HepG2 (cell line): Measurements from ENCODE around the gene FGF4. TPM values are rescaled to one million over a fixed set of nuclear protein-coding genes. Genes with fewer than 3 reads are reported as not detected.

ENCODE experiments used
- ATAC-seq: fragments of 200-7000 bp; cut with Tn5 transposase; 3 replicates; pipeline ENCODE4 v1.9.1; 2020; ENCODE audit warnings: mild to moderate bottlenecking, moderate library complexity
- BruUV-seq: library from RNA; stranded (reverse); fragments of 400-500 nt; replicated peaks from 2 replicates; lab custom pipeline; 2021; lab: Mats Ljungman, UMichigan
- CTCF ChIA-PET: fragments of 300-600 bp; formaldehyde crosslinking; extraction: SDS; loops from one replicate; lab custom pipeline; 2021; ENCODE audit warnings: low total read pairs, inconsistent platforms, low intra/inter-chr PET ratio; lab: Yijun Ruan, JAX
- POLR2A ChIA-PET: fragments of 350-600 bp; sonication (Branson Sonifier 250); formaldehyde crosslinking; loops from one replicate; lab custom pipeline; 2020; ENCODE audit warnings: antibody characterized with exemption, inconsistent platforms; lab: Yijun Ruan, JAX
- DNase-seq: peaks from one replicate; pipeline ENCODE4 v3.0.0-alpha.2; 2015; ENCODE audit warnings: low spot score
- FAIRE-seq: peaks from 3 replicates; lab custom pipeline; 2011; peaks lifted over from hg19 to GRCh38; lab: Jason Lieb, UNC
- H2AFZ ChIP-seq: one replicate; pipeline ENCODE4 v1.6.1; 2011; ENCODE audit warnings: low read length, inconsistent platforms
- H3K27ac ChIP-seq: fragments of 300-600 bp; 3 replicates; pipeline ENCODE4 v1.8.0; 2011; ENCODE audit warnings: mixed run types, mild to moderate bottlenecking, mixed read lengths, low read length, inconsistent platforms; ENCODE audit not compliant: insufficient read depth; ENCODE audit errors: extremely low read length
- H3K27me3 ChIP-seq, 2 experiments: fragments of 200-600 bp in 1 of 2; 2 replicates in 1 of 2; 3 replicates in 1 of 2; pipeline versions ENCODE4 v1.6.0 to v1.8.0; 2011; ENCODE audit warnings: low read length in 2 of 2, mild to moderate bottlenecking in 2 of 2, moderate library complexity in 2 of 2, inconsistent platforms in 1 of 2; ENCODE audit not compliant: insufficient read depth in 2 of 2, control insufficient read depth in 1 of 2
- H3K36me3 ChIP-seq, 2 experiments: fragments of 200-600 bp in 1 of 2; replicated peaks in 1 of 2; 2 replicates in 1 of 2; 3 replicates in 1 of 2; pipeline versions ENCODE4 v1.5.1 to v1.8.0; 2011; ENCODE audit warnings: low read length in 2 of 2, inconsistent platforms in 1 of 2; ENCODE audit not compliant: insufficient read depth in 2 of 2, control insufficient read depth in 1 of 2
- H3K4me1 ChIP-seq: 2 replicates; pipeline ENCODE4 v1.5.1; 2012; ENCODE audit warnings: low read length, inconsistent platforms; ENCODE audit not compliant: insufficient read depth
- H3K4me2 ChIP-seq: 2 replicates; pipeline ENCODE4 v1.6.0; 2011; ENCODE audit warnings: low read depth, low read length, inconsistent platforms
- H3K4me3 ChIP-seq, 3 experiments: fragments of 200-600 bp in 1 of 3; sonication (generic), shearing (Covaris generic) in 1 of 3; replicated peaks in 1 of 3; 2 replicates each; pipeline ENCODE4 v1.5.1; 2011 to 2016; ENCODE audit warnings: low read length in 3 of 3, inconsistent platforms in 2 of 3, low read depth in 2 of 3, mild to moderate bottlenecking in 2 of 3, control low read depth in 1 of 3, mixed read lengths in 1 of 3; ENCODE audit not compliant: insufficient read depth in 1 of 3
- H3K79me2 ChIP-seq: one replicate; pipeline ENCODE4 v1.6.1; 2011; ENCODE audit warnings: low read length, inconsistent platforms; ENCODE audit not compliant: insufficient read depth
- H3K9ac ChIP-seq: 2 replicates; pipeline ENCODE4 v1.6.0; 2011; ENCODE audit warnings: mild to moderate bottlenecking, low read depth, low read length, inconsistent platforms; ENCODE audit not compliant: insufficient read depth
- H3K9me3 ChIP-seq: 2 replicates; pipeline ENCODE4 v1.5.1; 2012; ENCODE audit warnings: mild to moderate bottlenecking, low read length
- H4K20me1 ChIP-seq: 2 replicates; pipeline ENCODE4 v1.6.0; 2011; ENCODE audit warnings: inconsistent platforms, mild to moderate bottlenecking, low read length, moderate library complexity; ENCODE audit not compliant: insufficient read depth
- FOXO1 ChIP-seq: sonication (generic); formaldehyde crosslinking; IDR thresholded peaks from 2 replicates; pipeline ENCODE4 v1.4.0; 2020; ENCODE audit warnings: missing genetic modification reagents
- HOXA3 ChIP-seq: sonication (generic); formaldehyde crosslinking; IDR thresholded peaks from 2 replicates; pipeline ENCODE4 v1.5.0; 2020; ENCODE audit warnings: missing genetic modification reagents
- JUN ChIP-seq: sonication (generic); formaldehyde crosslinking; IDR thresholded peaks from 2 replicates; pipeline ENCODE4 v1.4.0; 2020; ENCODE audit warnings: mild to moderate bottlenecking, missing genetic modification reagents
- NR2C2 ChIP-seq: sonication (generic); formaldehyde crosslinking; IDR thresholded peaks from 2 replicates; pipeline ENCODE4 v1.4.0; 2020; ENCODE audit warnings: missing genetic modification reagents, mild to moderate bottlenecking, moderate library complexity, borderline replicate concordance
- TBX2 ChIP-seq: sonication (generic); formaldehyde crosslinking; IDR thresholded peaks from 2 replicates; pipeline ENCODE4 v1.5.0; 2020; ENCODE audit warnings: missing genetic modification reagents, mild to moderate bottlenecking, borderline replicate concordance
- ZNF670 ChIP-seq: sonication (generic); formaldehyde crosslinking; IDR thresholded peaks from 2 replicates; pipeline ENCODE4 v1.8.0; 2022; ENCODE audit warnings: mild to moderate bottlenecking, missing genetic modification reagents, borderline replicate concordance
- ZSCAN21 ChIP-seq: sonication (generic); formaldehyde crosslinking; IDR thresholded peaks from 2 replicates; pipeline ENCODE4 v1.8.0; 2022; ENCODE audit warnings: mild to moderate bottlenecking, missing genetic modification reagents, moderate library complexity, borderline replicate concordance
- WGBS: methylation state at CpG from one replicate; pipeline ENCODE4 v1.1.6; 2017; ENCODE audit warnings: low lambda C conversion rate; 5-methylcytosine and 5-hydroxymethylcytosine counted together
- in situ Hi-C: cut with HindIII; loops from 2 replicates; pipeline ENCODE4 v1.10.0; 2017; ENCODE audit warnings: low pct_unique_long_range_greater_than_20kb; ENCODE audit not compliant: extremely low pct_ligation_motif_present
- intact Hi-C: fragments of 100-400 bp; cut with micrococcal nuclease; formaldehyde crosslinking; loops from one replicate; pipeline ENCODE4 v1.10.0; 2022; ENCODE audit not compliant: unreplicated experiment
- polyA plus RNA-seq, 8 experiments: library from polyadenylated mRNA; depleted of rRNA in 3 of 8; stranded (reverse) in 7 of 8; unstranded in 1 of 8; fragments of >200 nt; fragmentation: Illumina TruSeq in 4 of 8; extraction: Trizol in 4 of 8; gene quantifications; 2 replicates each; pipeline versions ENCODE4 v1.2.1 to v1.2.3, GENCODE V29; 2011 to 2016; ENCODE audit warnings: low read depth in 4 of 8, missing spikeins in 1 of 8, mixed read lengths in 1 of 8; ENCODE audit not compliant: insufficient read depth in 1 of 8
- total RNA-seq, 5 experiments: library from RNA; depleted of rRNA; stranded (reverse); fragments of >200 nt; fragmentation: Illumina TruSeq; extraction: Trizol; gene quantifications; 2 replicates each; pipeline ENCODE4 v1.2.3, GENCODE V29; 2016; ENCODE audit warnings: low read depth in 1 of 5
- TF ChIP-seq, protein P1 (sequence below): sonication (generic); formaldehyde crosslinking; IDR thresholded peaks from 2 replicates; pipeline ENCODE4 v1.4.0; 2020; ENCODE audit warnings: missing genetic modification reagents
- TF ChIP-seq, protein P2 (sequence below): sonication (generic); formaldehyde crosslinking; IDR thresholded peaks from 2 replicates; pipeline ENCODE4 v1.4.0; 2020; ENCODE audit warnings: missing genetic modification reagents, borderline replicate concordance

Gene FGF4
- total and polyA plus RNA-seq, 2 of the 13 experiments (the other 11 are each of a cell fraction or from before 2014, with no cell fraction given), result not detected

DNA sequence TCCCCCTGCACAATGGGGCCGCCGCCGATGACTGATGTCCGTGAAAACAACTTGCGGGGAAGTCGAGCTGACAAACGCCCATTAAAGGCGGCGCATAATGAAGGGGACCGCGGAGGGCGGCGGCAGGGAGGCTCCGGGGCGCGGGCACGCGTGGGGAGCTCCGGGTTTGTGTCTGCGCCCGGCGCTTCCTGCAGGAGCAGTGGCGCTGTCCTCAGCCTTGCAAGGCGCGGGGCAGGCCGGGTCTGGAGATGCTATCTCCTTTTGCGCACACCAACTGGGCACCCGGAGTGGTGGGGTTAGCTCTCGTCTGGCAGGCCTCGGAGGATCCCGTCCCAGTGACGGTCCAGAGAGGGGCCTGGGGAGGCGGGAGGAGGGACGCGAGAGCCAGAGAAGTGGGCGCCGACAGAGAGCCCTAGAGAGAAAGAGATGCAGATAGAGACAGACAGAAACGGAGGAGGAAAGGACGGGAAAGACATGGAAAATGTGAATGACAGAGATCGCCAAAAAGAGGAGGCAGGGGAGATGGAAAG is 44.5 kb upstream of the FGF4 start:
- Histone ChIP-seq H3K4me1 (no peaks in the 10 kb centered on the region), H3K9ac (no peak overlapping the region), H3K27me3 (peaks cover 18 to 63% of the 10 kb centered on the region in 2 experiments; a peak in 4 of 5 replicates), H3K36me3 (no peaks in the 10 kb centered on the region), H4K20me1 (no peaks in the 10 kb centered on the region), H3K9me3 (no peaks in the 10 kb centered on the region), H3K27ac (no peak overlapping the region), H2AFZ (no peak overlapping the region), H3K4me2 (no peak overlapping the region), H3K79me2 (no peaks in the 10 kb centered on the region), H3K4me3 (no peak overlapping the region)
- in situ Hi-C loops, result no loop called here
- POLR2A ChIA-PET, result no interaction called here
- DNase-seq (no peak), FAIRE-seq (no peak), ATAC-seq (no peak)
- no peak for TF ChIP-seq ZNF670 (CRISPR knock-in tag)
- TF ChIP-seq HOXA3 (CRISPR knock-in tag), result no peak
- TF ChIP-seq ZSCAN21, result no peak
- WGBS, result 18% methylated on average over 23 of the region's 40 CpGs
- no TSS peak for BruUV-seq
- CTCF ChIA-PET, result no interaction called here
- intact Hi-C loops, result no loop called here

DNA sequence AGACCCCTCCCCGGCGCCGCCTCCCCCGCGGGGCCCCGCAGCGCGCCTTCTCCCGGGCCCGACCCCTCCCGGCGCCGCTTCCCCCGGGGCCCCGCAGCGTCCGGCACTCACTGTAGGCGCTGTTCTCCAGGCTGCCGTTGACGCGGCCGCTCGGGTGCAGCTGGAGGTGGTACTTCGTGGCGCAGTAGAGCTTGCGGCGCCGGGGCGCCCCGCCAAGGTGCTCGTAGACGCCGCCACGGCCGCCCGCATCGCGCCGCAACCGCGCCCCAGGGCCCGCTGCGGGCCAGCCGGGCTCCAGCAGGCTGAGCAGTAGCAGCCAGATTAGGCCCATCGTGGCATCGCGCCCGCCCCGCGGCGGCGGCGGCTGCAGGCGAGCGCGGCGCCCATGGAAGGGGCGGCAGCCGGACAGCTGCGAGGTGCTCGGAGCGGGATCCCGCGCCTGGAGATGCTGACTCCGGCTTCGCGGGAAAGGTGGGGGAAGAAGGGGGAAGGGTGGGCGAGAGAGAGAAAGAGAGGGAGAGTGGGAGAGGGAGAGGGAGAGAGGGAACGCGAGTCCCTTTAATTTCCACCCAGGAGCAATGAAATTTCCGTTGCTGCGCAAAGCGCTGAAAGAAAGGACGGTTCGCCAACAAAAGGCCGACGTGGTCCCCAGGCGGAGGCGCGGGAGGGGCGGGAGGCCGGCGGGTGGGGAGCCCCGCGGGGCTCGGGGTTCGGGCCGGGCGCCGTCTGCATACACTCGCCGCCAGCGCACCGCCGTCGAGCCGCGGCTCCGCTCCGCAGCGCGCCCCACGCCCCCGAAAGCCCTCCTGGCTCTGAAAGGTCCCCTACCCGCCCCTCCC is 43.7 kb upstream of the FGF4 start, which contains the start of gene FGF3:
TSS of gene FGF3 (minus strand) at position 814 of the 839 bp plus-strand sequence. CDS start at position 331, 483 bp downstream.
- ChIA-PET CTCF (no interaction called here), POLR2A (no interaction called here)
- DNase-seq, result no peak
- no peak for FAIRE-seq
- 23% methylated on average over 38 of the region's 105 CpGs for WGBS
- Histone ChIP-seq H3K9ac (no peak within 1 kb of the TSS), H3K36me3 (no peaks in the 10 kb centered on the region), H3K79me2 (no peaks in the 10 kb centered on the region), H2AFZ (no peak within 1 kb of the TSS), H4K20me1 (no peaks in the 10 kb centered on the region), H3K4me1 (no peaks in the 10 kb centered on the region), H3K27ac (no peak within 1 kb of the TSS), H3K27me3 (peaks cover 18 to 59% of the 10 kb centered on the region in 2 experiments; a peak in 4 of 5 replicates), H3K4me2 (no peak within 1 kb of the TSS), H3K9me3 (no peaks in the 10 kb centered on the region), H3K4me3 (no peak within 1 kb of the TSS)
- no peak for ATAC-seq
- no TSS peak for BruUV-seq
- intact Hi-C loops (no loop called here), in situ Hi-C loops (no loop called here)
- TF ChIP-seq, protein P1, sequence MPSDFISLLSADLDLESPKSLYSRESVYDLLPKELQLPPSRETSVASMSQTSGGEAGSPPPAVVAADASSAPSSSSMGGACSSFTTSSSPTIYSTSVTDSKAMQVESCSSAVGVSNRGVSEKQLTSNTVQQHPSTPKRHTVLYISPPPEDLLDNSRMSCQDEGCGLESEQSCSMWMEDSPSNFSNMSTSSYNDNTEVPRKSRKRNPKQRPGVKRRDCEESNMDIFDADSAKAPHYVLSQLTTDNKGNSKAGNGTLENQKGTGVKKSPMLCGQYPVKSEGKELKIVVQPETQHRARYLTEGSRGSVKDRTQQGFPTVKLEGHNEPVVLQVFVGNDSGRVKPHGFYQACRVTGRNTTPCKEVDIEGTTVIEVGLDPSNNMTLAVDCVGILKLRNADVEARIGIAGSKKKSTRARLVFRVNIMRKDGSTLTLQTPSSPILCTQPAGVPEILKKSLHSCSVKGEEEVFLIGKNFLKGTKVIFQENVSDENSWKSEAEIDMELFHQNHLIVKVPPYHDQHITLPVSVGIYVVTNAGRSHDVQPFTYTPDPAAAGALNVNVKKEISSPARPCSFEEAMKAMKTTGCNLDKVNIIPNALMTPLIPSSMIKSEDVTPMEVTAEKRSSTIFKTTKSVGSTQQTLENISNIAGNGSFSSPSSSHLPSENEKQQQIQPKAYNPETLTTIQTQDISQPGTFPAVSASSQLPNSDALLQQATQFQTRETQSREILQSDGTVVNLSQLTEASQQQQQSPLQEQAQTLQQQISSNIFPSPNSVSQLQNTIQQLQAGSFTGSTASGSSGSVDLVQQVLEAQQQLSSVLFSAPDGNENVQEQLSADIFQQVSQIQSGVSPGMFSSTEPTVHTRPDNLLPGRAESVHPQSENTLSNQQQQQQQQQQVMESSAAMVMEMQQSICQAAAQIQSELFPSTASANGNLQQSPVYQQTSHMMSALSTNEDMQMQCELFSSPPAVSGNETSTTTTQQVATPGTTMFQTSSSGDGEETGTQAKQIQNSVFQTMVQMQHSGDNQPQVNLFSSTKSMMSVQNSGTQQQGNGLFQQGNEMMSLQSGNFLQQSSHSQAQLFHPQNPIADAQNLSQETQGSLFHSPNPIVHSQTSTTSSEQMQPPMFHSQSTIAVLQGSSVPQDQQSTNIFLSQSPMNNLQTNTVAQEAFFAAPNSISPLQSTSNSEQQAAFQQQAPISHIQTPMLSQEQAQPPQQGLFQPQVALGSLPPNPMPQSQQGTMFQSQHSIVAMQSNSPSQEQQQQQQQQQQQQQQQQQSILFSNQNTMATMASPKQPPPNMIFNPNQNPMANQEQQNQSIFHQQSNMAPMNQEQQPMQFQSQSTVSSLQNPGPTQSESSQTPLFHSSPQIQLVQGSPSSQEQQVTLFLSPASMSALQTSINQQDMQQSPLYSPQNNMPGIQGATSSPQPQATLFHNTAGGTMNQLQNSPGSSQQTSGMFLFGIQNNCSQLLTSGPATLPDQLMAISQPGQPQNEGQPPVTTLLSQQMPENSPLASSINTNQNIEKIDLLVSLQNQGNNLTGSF (CRISPR knock-in tag), result no peak
- TF ChIP-seq JUN (CRISPR knock-in tag) (no peak), FOXO1 (CRISPR knock-in tag) (no peak), NR2C2 (no peak), TBX2 (CRISPR knock-in tag) (no peak)
- TF ChIP-seq, protein P2, sequence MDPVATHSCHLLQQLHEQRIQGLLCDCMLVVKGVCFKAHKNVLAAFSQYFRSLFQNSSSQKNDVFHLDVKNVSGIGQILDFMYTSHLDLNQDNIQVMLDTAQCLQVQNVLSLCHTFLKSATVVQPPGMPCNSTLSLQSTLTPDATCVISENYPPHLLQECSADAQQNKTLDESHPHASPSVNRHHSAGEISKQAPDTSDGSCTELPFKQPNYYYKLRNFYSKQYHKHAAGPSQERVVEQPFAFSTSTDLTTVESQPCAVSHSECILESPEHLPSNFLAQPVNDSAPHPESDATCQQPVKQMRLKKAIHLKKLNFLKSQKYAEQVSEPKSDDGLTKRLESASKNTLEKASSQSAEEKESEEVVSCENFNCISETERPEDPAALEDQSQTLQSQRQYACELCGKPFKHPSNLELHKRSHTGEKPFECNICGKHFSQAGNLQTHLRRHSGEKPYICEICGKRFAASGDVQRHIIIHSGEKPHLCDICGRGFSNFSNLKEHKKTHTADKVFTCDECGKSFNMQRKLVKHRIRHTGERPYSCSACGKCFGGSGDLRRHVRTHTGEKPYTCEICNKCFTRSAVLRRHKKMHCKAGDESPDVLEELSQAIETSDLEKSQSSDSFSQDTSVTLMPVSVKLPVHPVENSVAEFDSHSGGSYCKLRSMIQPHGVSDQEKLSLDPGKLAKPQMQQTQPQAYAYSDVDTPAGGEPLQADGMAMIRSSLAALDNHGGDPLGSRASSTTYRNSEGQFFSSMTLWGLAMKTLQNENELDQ (CRISPR knock-in tag), result no peak
